PFSK-1 (cell line): Measurements from ENCODE around the gene EIF2S2.

ENCODE experiments used
- FOXP2 ChIP-seq: optimal IDR thresholded peaks from 2 replicates; pipeline ENCODE3; 2011; ENCODE audit warnings: borderline replicate concordance, control low read depth, inconsistent platforms; ENCODE audit not compliant: insufficient read depth; ENCODE audit errors: extremely low read length, extremely low read depth
- SIN3A ChIP-seq: IDR thresholded peaks from 2 replicates; pipeline ENCODE4 v1.6.1; 2012; ENCODE audit warnings: mild to moderate bottlenecking, low read length, moderate library complexity, borderline replicate concordance; ENCODE audit not compliant: insufficient read depth
- TAF1 ChIP-seq: IDR thresholded peaks from 2 replicates; pipeline ENCODE4 v1.6.1; 2012; ENCODE audit warnings: low read length, control low read depth, borderline replicate concordance; ENCODE audit not compliant: insufficient read depth
- TF ChIP-seq, protein P1 (sequence below), 2 experiments: IDR thresholded peaks; 2 replicates each; pipeline versions ENCODE4 v1.6.1 to v1.8.0; 2011 to 2012; ENCODE audit warnings: low read depth in 2 of 2, low read length in 2 of 2, control low read depth in 1 of 2, inconsistent platforms in 1 of 2, mild to moderate bottlenecking in 1 of 2, moderate library complexity in 1 of 2; ENCODE audit not compliant: insufficient read depth in 1 of 2

DNA sequence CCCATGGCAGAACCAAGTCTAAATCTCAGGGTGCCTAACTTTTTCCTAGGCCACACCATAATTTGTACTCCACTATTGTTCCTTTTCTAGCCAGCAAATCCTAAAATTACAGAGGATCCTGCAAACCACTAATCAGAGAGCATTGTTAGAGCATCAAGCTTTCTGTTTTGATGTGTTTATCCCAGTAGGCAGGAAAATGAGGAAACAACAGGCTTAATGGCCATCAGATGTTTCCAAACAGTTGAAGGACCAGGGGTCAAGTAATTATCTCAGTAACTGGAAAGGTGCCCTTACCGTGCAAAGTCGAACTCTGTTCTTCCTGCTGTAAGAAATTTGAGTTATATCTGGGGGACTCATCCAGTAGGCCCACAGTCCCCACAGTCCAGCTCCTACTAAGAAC is 59.6 kb downstream of the EIF2S2 start:
- TF ChIP-seq TAF1 (no peak), SIN3A (no peak), FOXP2 (no peak)
- TF ChIP-seq, protein P1, sequence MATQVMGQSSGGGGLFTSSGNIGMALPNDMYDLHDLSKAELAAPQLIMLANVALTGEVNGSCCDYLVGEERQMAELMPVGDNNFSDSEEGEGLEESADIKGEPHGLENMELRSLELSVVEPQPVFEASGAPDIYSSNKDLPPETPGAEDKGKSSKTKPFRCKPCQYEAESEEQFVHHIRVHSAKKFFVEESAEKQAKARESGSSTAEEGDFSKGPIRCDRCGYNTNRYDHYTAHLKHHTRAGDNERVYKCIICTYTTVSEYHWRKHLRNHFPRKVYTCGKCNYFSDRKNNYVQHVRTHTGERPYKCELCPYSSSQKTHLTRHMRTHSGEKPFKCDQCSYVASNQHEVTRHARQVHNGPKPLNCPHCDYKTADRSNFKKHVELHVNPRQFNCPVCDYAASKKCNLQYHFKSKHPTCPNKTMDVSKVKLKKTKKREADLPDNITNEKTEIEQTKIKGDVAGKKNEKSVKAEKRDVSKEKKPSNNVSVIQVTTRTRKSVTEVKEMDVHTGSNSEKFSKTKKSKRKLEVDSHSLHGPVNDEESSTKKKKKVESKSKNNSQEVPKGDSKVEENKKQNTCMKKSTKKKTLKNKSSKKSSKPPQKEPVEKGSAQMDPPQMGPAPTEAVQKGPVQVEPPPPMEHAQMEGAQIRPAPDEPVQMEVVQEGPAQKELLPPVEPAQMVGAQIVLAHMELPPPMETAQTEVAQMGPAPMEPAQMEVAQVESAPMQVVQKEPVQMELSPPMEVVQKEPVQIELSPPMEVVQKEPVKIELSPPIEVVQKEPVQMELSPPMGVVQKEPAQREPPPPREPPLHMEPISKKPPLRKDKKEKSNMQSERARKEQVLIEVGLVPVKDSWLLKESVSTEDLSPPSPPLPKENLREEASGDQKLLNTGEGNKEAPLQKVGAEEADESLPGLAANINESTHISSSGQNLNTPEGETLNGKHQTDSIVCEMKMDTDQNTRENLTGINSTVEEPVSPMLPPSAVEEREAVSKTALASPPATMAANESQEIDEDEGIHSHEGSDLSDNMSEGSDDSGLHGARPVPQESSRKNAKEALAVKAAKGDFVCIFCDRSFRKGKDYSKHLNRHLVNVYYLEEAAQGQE (IDR thresholded peaks at IDR 0.05; ENCODE audit: insufficient read depth in 1 of 2, low read depth in 2 of 2, low read length in 2 of 2): no peak
